ENCODE measurements around the gene SERTM1. TPM values are rescaled to one million over a fixed set of nuclear protein-coding genes. Genes with fewer than 3 reads are reported as not detected.

Gene SERTM1
- total RNA-seq, 1 donor from 2014 or later, result not detected

DNA sequence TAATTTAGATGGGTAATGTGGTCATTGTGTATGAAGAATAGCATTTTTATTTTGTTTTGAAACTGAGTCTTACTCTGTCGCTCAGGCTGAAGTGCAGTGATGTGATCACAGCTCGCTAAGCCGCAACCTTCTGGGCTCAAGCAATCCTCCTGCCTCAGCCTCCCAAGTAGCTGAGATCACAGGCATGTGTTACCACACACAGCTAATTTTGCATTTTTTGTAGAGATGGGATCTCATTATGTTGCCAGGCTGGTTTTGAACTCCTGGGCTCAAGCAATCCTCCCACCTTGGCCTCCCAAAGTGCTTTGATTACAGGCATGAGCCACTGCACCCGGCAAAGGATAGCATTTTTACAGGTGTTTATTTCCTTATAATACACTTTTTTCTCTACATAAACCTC is 36.6 kb downstream of the SERTM1 start:
- intact Hi-C loops (cut with micrococcal nuclease), result no loop called here

DNA sequence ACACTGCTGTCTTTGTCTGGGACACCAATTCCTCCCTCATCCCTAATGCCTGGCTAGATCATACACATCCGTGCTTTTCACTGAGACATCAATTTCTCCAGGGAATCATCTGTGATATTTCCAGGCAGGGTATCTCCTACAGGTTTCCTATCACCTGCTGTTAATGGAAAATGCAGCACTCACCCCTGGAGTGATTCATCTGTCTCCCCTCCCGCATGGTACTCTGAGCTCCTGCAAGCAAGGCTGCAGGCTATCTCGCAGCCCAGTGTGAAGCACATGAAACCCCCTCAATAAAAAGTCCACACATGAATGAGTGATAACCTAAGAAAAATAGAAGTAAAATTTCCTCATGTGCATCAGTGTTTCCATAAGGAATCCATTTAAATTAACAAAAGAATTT is 38.5 kb downstream of the SERTM1 start:
- intact Hi-C loops (cut with micrococcal nuclease), result no loop called here

DNA sequence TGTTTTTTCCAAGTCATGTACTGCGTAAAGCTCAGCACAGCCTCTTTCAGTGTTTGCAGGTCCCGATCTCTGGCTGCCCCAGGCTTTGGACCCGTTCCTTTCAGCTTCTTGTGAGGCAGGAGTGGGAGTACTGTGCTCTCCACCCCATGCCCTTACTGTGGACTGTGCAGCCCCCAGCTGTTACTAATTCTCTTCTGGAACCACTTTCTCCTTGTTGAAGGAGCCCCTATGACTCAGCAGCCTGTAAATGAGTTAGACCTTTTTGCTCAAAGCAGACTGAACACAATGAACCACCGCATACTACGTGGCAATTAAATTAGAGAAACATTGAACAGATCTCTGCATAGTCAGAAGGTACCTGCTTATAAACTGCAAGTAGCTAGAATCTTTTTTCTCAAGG is 39.0 kb downstream of the SERTM1 start:
- intact Hi-C loops (cut with micrococcal nuclease), result no loop called here

DNA sequence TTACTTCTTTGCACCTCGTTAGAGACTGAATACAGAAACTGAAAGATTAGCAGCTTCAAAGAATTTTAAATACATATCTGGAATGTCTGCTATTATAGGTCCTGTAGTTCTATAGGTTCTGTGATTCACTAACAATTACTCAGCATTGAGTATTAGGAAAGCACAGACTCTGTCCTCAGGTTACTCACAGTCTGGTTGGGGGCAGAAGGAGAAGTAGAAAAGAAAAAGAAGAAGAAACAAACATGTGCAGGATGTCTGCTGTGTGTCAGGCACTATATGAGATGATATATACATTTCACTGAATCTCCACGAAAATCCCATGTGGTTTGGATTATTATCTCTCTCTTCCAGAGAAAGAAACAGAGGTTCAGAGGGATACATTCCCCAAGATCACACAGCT is 40.1 kb downstream of the SERTM1 start:
- intact Hi-C loops (cut with micrococcal nuclease), result no loop called here

DNA sequence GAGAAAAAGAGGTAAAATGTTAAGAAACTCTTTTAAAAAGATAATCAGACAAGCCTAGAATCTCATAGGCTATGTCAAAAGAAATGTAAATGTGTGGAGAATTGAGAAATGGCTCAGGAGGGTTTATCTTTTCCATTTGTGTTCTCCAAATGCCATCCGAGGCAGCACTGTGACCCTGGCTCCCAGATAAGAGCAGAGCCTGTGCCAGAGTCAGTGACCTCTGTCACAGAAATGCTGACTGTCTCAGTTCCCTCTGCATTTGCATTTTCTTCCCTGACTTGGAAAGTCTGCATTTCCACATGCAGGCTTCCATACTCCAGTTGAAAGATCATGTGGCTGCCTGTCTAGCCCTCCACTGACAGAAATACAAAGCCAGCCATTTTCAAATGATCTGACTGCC is 42.0 kb downstream of the SERTM1 start:
- intact Hi-C loops (cut with micrococcal nuclease), result no loop called here

DNA sequence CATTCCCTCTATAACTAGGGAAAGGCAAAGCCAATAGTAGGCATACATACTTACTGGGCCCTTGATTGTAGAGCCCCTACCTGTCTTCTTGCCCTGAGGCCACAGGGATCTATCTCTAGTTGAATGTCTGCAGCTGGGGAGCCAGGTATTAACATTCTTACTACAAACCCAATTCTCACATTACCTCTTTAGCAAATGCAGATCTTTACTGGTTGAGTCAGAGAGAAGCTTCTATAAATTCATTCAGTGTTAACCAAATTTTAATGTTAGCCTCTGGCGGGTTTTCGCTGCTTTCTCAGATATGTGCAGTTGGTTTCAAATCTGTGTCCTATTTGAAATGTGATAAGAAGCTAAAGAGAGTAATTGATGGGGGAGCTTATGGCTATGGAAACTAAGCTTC is 43.2 kb downstream of the SERTM1 start:
- intact Hi-C loops (cut with micrococcal nuclease), result no loop called here

DNA sequence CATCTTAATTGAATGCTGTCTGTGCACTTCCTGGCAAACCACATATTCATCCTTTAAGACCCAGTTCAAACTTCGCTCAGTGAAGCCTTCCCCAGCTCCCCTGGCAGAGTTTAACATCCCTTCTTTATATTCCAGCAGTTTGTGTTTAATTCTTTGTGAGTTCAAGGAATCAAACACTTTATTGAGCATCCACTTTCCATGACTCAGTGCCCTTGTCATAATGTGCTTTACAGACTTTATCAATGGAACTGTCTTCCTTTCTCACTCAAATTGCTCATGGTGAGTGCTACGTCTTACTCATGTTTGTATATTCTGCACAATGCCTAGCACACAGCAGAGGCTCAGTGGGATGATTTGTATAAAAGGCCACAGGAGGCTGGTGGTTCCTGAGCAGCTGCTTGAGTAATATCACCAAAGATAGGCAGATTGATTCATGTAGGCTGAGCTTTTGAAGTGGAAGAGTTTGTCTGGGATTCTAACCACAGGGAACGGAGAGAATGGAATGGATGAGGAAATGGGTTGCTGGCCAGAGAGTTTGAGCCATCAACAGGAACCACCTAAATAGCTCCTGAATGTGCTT is 44.2 kb downstream of the SERTM1 start:
- intact Hi-C loops (cut with micrococcal nuclease), result no loop called here

DNA sequence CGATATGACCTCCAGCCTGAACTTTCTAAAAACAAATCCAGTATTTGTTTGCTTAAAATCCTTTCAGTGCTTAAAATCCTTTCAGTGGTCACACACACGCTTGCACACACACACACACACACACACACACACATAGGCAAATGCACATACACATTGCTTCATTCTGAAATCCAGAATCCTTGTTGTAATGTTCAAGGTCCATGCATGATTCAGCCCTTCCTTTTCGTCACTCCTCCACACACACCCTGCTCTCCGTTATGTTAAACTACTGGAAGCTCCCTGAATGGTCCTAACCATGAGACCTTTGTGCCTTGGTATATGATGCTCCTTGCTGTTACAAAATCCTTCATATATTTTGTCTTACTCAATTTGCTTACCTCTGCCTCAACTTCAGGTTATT is 44.9 kb downstream of the SERTM1 start:
- intact Hi-C loops (cut with micrococcal nuclease), result no loop called here

DNA sequence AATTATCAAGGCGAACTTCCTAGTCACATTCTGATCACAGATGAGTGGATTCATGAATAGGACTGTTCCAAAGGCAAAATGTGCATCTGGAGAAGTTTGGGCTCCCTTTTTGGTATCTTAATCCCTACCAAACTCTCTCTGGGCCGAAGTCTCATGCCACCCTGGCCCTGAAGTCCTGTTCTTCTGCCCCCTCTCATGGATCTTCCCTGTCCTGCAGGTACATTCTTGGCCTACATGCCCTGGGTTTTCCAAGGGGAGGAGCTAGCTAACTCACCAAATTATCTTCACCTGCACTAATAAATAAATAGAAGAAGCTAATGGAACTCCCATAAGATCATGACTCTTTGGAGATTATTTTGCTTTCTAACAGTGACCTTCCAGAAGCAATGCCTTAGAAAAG is 50.3 kb downstream of the SERTM1 start:
- intact Hi-C loops (cut with micrococcal nuclease), result no loop called here

DNA sequence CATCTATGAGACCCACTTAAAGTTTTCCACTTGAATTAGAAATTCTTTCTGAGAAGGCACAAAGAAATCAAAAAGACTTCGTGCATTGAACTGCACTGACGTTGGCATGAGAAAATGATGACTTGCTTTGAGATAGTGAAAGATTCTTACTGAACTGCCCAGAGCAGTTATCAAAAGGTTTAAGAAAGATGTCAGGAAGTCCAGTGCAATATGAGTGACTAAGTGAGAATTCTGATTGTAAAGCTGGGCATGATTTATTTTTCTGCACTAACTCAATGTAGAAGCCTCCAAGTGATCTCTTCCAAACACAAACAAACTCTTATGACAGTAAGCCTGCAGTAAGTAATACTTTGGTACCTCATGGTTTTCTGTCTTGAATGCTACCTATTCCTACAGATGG is 52.1 kb downstream of the SERTM1 start:
- intact Hi-C loops (cut with micrococcal nuclease), result no loop called here

DNA sequence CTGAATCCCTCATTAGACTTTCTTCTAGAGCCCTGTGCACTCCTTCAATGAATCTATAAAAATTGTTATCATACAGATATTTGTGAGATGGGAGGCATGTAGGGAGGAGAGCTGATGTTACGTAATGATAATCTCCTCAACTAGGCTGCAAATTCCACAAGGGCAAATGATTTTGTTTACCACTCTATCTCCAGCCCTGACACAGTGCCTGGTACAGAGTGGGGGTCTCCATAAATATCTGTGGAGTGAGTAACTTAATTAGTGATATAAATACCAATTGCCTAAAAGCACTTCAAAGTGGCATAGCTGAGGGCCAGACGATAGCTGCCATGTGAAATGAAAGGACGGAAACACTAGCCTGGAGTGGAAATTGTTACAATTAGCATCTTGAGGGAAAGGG is 54.2 kb downstream of the SERTM1 start:
- intact Hi-C loops (cut with micrococcal nuclease), result no loop called here

DNA sequence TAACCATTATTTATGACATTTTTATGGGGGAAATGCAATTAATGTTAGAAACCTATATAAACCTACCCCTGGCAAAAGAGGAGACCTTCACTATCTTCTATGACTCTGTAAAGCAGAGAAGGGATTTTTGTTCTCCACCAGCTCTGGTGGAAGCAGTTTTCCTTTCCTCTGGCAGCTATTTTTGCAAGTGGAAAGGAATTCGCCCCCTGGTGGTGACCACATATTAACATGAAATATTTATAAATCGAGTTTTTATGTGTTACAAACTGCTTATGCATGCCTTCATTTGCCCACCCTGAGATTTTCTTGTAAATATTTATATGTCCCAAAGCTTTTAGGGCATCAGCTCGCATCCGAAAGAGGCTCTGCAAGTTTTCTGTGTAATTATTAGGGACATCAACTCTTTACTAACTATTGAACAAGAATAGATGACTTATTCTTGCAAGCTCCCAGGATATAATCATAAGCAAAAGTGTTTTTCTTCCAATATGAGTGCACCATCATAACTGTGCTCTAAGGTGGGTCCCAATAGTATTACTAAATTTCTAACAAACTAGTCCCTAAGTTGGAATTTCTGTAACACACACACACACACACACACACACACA is 62.4 kb downstream of the SERTM1 start:
- intact Hi-C loops (cut with micrococcal nuclease), result loop anchor here (1.0 to 5.0 kb wide), 4 partner anchors 316 to 759 kb away; partner anchors contain the start of gene SPART

DNA sequence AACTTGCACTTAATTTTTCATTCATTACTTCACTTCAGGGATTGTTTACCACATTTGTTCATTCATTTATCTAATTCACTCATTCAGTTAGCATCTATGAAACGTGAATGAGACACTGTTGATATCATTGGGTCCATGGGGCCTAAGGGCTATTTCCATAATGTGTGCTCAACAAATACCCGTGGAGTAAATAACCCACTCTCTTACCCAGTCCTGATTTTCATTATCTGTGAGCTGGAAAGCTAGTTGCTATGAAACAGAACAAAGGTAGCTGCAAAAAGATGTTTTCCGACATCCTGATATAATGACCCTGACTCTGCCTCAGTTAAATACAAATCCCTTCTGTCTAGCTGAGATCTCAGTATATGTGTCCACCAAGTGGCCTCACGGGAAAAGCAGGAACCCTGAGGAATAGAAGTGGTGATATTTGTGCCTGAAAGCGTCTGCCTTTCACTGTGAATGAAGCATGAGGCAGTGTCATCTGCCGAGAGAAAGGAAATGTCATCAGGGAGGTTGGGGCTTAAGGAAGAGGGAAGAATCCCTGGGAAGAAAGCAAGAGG is 63.8 kb downstream of the SERTM1 start:
- intact Hi-C loops (cut with micrococcal nuclease), result loop anchor here (2.0 to 5.0 kb wide), 2 partner anchors 455 to 760 kb away; no protein-coding TSS in a partner anchor

DNA sequence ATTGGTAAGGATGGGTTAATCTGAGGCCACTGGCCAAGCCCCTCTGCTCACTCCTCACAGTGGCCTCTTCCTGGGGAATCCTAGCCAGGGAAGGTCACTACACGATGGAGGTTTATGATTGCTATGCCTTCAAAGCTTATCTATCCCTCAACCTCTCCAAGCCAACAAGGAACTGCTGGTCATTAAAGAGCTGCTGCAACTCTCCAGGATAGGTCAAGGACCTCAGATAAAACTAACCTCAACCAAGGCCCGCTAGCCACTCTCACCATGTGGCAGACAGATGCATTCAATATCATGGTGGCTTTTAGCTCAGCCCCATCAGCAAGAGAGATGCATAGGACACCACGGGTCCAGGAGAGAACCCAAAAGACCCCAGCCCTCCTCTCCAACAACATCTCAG is 71.6 kb downstream of the SERTM1 start:
- intact Hi-C loops (cut with micrococcal nuclease), result no loop called here

DNA sequence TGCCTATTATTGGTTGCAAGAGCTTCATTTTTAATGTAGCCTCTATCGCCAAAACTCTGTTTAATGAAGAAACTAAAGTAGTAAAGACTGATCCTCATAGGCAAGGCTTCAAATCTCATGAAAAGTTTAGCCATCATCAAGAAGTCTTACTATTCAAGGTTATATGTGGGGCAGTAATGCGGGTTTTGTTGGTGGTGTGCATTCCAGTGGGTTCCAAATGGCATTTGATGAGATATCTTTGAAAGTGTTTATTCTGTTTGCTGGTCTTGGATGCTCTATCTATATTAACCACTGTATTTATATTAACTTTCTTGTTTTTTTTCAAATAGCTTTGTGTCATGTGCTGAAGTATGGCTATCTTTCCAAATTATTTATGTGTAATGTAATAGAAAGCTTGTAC is 72.2 kb downstream of the SERTM1 start:
- intact Hi-C loops (cut with micrococcal nuclease), result no loop called here

Other genes with a start within 250 kb of the SERTM1 start
- gene CCNA1, start 241.5 kb upstream of the SERTM1 start, total RNA-seq, result 3.3 and 3.8 TPM in 2 replicates
- gene RFXAP, start 145.2 kb downstream of the SERTM1 start, total RNA-seq, result 13.8 and 15.1 TPM in 2 replicates
- 0.02 TPM in 1 of 2 replicates, not detected in the other for gene SMAD9, start 246.2 kb downstream of the SERTM1 start, total RNA-seq

Measured in T-helper 1 cell treated with Interleukin-12 subunit alpha and Interleukin-12 subunit beta and Interleukin-4 antibody, amounts not matched to agents 30 ng/mL and 1 ng/mL, for 36 hours (primary cell).